ENCODE data around the gene RNPS1. TPM values are rescaled to one million over a fixed set of nuclear protein-coding genes. Genes with fewer than 3 reads are reported as not detected.
A peak's percentile ranks its signal among the peaks of the same experiment; 100 is the strongest.

Gene RNPS1, protein sequence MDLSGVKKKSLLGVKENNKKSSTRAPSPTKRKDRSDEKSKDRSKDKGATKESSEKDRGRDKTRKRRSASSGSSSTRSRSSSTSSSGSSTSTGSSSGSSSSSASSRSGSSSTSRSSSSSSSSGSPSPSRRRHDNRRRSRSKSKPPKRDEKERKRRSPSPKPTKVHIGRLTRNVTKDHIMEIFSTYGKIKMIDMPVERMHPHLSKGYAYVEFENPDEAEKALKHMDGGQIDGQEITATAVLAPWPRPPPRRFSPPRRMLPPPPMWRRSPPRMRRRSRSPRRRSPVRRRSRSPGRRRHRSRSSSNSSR
- polyA plus RNA-seq (ENCODE audit: insufficient read length in 12 of 12) = 100 to 1,000 TPM in 11 of 12 donors, not detected in 1; 151 to 206 (median 167) TPM
- long read RNA-seq, donor 1, transcript RNPS1-206 (2 exons, 2,223 nt) = minor isoform, 7 of 90 reads
- long read RNA-seq, donor 1, transcript RNPS1-202 (8 exons, 2,241 nt) = major isoform, 20 of 90 reads
- long read RNA-seq, donor 1, transcript RNPS1-220 (7 exons, 2,037 nt) = major isoform, 20 of 90 reads
- long read RNA-seq, donor 1, transcript RNPS1-221 (1 exons, 1,826 nt) = minor isoform, 6 of 90 reads
- long read RNA-seq, donor 1, partial matches to known transcripts = 20 of 90 reads
- long read RNA-seq, donor 1, other reads (novel, unspliced or antisense) = 0 of 90 reads
- long read RNA-seq, donor 2, transcript RNPS1-206 (2 exons, 2,223 nt) = minor isoform, 7 of 113 reads
- long read RNA-seq, donor 2, transcript RNPS1-220 (7 exons, 2,037 nt) = minor isoform, 14 of 113 reads
- long read RNA-seq, donor 2, transcript RNPS1-217 (7 exons, 1,514 nt) = minor isoform, 10 of 113 reads
- long read RNA-seq, donor 2, transcript RNPS1-202 (8 exons, 2,241 nt) = major isoform, 48 of 113 reads
- long read RNA-seq, donor 2, partial matches to known transcripts = 25 of 113 reads
- long read RNA-seq, donor 2, other reads (novel, unspliced or antisense) = 0 of 113 reads
- long read RNA-seq, donor 3, transcript RNPS1-221 (1 exons, 1,826 nt) = minor isoform, 5 of 55 reads
- long read RNA-seq, donor 3, transcript RNPS1-220 (7 exons, 2,037 nt) = minor isoform, 7 of 55 reads
- long read RNA-seq, donor 3, transcript RNPS1-202 (8 exons, 2,241 nt) = major isoform, 28 of 55 reads
- long read RNA-seq, donor 3, partial matches to known transcripts = 5 of 55 reads
- long read RNA-seq, donor 3, other reads (novel, unspliced or antisense) = 0 of 55 reads
- long read RNA-seq, donor 4, transcript RNPS1-202 (8 exons, 2,241 nt) = major isoform, 14 of 37 reads
- long read RNA-seq, donor 4, transcript RNPS1-217 (7 exons, 1,514 nt) = minor isoform, 8 of 37 reads
- long read RNA-seq, donor 4, transcript RNPS1-220 (7 exons, 2,037 nt) = minor isoform, 5 of 37 reads
- long read RNA-seq, donor 4, partial matches to known transcripts = 0 of 37 reads
- long read RNA-seq, donor 4, other reads (novel, unspliced or antisense) = 0 of 37 reads
- long read RNA-seq, donor 5, transcript RNPS1-217 (7 exons, 1,514 nt) = minor isoform, 8 of 143 reads
- long read RNA-seq, donor 5, transcript RNPS1-202 (8 exons, 2,241 nt) = major isoform, 61 of 143 reads
- long read RNA-seq, donor 5, transcript RNPS1-220 (7 exons, 2,037 nt) = minor isoform, 16 of 143 reads
- long read RNA-seq, donor 5, transcript RNPS1-221 (1 exons, 1,826 nt) = minor isoform, 17 of 143 reads
- long read RNA-seq, donor 5, partial matches to known transcripts = 28 of 143 reads
- long read RNA-seq, donor 5, other reads (novel, unspliced or antisense) = 0 of 143 reads
- long read RNA-seq, donor 6, transcript RNPS1-202 (8 exons, 2,241 nt) = major isoform, 10 of 28 reads
- long read RNA-seq, donor 6, partial matches to known transcripts = 0 of 28 reads
- long read RNA-seq, donor 6, other reads (novel, unspliced or antisense) = 0 of 28 reads
- long read RNA-seq, donor 7, transcript RNPS1-202 (8 exons, 2,241 nt) = major isoform, 18 of 53 reads
- long read RNA-seq, donor 7, transcript RNPS1-220 (7 exons, 2,037 nt) = minor isoform, 5 of 53 reads
- long read RNA-seq, donor 7, partial matches to known transcripts = 20 of 53 reads
- long read RNA-seq, donor 7, other reads (novel, unspliced or antisense) = 0 of 53 reads
- long read RNA-seq, donor 8, transcript RNPS1-221 (1 exons, 1,826 nt) = minor isoform, 6 of 102 reads
- long read RNA-seq, donor 8, transcript RNPS1-220 (7 exons, 2,037 nt) = minor isoform, 12 of 102 reads
- long read RNA-seq, donor 8, transcript RNPS1-217 (7 exons, 1,514 nt) = minor isoform, 12 of 102 reads
- long read RNA-seq, donor 8, transcript RNPS1-202 (8 exons, 2,241 nt) = major isoform, 41 of 102 reads
- long read RNA-seq, donor 8, partial matches to known transcripts = 21 of 102 reads
- long read RNA-seq, donor 8, other reads (novel, unspliced or antisense) = 0 of 102 reads
- long read RNA-seq, donor 9, transcript RNPS1-220 (7 exons, 2,037 nt) = minor isoform, 9 of 47 reads
- long read RNA-seq, donor 9, transcript RNPS1-202 (8 exons, 2,241 nt) = major isoform, 20 of 47 reads
- long read RNA-seq, donor 9, partial matches to known transcripts = 12 of 47 reads
- long read RNA-seq, donor 9, other reads (novel, unspliced or antisense) = 0 of 47 reads
- long read RNA-seq, donor 10, transcript RNPS1-220 (7 exons, 2,037 nt) = minor isoform, 5 of 95 reads
- long read RNA-seq, donor 10, transcript RNPS1-202 (8 exons, 2,241 nt) = major isoform, 44 of 95 reads
- long read RNA-seq, donor 10, transcript RNPS1-217 (7 exons, 1,514 nt) = minor isoform, 14 of 95 reads
- long read RNA-seq, donor 10, partial matches to known transcripts = 19 of 95 reads
- long read RNA-seq, donor 10, other reads (novel, unspliced or antisense) = 0 of 95 reads
- long read RNA-seq, donor 11, transcript RNPS1-217 (7 exons, 1,514 nt) = minor isoform, 11 of 143 reads
- long read RNA-seq, donor 11, transcript RNPS1-220 (7 exons, 2,037 nt) = minor isoform, 16 of 143 reads
- long read RNA-seq, donor 11, transcript RNPS1-219 (6 exons, 1,685 nt) = minor isoform, 5 of 143 reads
- long read RNA-seq, donor 11, transcript RNPS1-202 (8 exons, 2,241 nt) = major isoform, 45 of 143 reads
- long read RNA-seq, donor 11, partial matches to known transcripts = 56 of 143 reads
- long read RNA-seq, donor 11, other reads (novel, unspliced or antisense) = 0 of 143 reads

- DNase-seq = peak; percentile 99
These were observed at the start of gene RNPS1 for GRCh38 chr16:2267913-2268666. RNPS1 (minus strand) TSS chr16:2268126; CDS start chr16:2264643, 3,483 bp downstream.

DNA sequence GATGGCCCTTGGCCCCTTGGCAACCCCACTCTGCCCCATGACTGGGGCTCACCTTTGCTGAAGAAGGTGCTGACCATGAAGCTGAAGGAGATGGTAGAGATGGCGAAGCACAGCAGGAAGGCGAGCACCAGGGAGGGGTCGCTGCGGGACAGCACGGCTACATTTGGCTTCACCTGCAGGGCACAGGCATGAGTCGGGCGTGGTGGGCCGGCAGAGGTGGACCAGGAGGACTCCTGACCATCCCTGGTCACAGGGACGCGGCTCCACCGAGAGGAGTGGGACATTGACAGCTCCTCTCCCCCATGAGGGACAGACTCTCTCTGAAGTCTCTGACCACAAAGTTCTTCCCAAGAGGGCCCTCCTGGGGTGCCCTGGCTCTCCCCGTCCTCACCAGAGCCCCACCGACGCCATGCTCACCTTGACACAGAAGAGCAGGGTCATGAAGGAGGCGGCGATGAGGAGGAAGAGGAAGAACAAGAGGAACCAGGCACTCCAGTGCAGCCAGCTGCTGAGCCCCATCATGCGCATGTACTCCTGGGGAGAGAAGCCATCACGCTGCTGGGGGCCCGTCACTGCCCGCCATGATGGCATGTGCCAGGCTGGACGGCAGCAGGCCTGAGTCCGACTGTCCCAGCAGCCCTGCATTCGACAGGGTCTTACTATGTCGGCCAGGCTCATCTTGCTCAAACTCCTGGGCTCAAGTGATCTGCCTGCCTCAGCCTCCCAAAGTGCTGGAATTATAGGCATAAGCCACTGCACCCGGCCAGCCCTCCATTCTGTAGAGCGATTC is 49.5 kb upstream of the RNPS1 start:
- no peak for DNase-seq

DNA sequence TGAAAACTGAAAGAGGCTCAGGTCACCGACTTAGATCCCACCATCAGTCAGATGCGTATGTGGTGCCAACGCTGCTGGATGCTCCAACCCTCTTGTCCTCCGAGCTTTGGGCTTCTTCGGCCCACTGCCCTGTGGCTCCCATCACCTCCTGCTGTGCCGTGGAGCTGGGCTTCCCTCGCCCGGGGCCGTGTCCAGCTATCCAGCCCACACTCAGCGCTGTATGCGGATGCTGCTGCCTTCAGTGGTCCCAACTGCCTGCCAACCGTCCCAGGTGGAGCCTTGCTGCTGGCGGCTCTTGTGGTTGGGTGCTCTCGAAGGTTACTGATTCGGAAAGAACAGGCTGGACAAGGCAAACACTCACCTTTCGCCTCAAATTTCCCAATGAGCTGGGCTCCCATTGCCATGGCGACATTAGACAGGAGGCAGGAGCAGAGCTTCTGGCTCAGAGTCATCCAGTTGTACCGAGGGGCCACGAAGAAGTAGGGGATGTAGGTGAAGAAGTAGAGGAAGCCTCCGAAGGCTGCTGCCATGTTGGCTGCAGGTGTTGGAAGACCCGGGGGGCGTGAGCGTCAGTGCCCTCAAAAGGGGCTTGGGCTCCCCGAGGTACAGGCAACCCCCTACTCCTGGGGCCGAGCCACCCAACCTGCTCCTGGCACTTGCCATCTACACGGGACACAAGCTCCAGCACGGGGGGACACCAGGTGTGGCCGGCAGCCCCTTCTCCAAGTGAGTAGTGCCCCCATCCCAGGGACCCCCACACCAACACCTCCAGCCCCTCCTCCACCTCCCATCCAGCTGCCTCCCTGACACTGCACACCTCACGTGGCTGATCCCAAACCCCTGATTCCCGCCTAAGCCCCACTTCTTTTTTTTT is 40.4 kb upstream of the RNPS1 start:
- no peak for DNase-seq

GRCh38 chr16:2299915-2300192 is 31.9 kb upstream of the RNPS1 start:
- DNase-seq = no peak

DNA sequence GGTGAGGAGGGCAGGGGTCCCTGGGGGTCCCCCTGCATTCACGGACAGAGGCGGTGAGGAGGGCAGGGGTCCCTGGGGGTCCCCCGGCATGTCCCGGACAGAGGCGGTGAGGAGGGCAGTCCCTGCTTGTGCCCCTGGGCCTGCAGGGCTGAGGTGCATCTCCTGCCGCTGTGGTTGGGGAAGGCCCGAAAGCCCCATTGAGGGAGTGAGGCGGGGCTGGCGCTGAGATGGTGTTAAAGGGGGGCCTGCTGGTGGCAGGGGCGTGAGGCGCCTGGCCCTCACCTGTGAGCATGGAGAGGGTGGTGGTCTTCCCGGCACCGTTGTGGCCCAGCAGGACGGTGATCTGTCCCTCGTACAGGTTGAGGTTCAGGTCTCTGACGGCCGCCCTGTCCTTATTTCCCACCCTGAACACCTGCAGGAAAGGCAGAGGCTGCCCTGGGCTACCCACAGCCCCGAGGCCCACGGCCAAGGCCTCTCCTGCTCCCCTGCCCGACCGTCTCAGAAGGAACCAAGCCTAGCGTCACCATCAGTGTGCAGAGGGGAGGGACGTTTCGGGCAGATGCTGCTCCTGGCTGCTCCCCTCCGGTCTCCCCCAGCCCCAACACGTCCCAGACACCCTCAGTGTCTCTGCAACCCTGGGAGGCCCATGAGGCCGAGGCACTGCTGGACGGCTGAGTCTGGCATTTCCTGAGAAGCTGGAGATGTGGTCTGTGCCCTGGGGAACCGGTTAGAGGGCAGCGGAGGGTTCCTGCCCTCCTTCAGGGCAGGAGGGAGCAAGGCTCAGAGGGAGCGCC is 31.4 kb upstream of the RNPS1 start:
- no peak for DNase-seq

GRCh38 chr16:2298621-2299020 is 30.7 kb upstream of the RNPS1 start:
- no peak for DNase-seq

DNA sequence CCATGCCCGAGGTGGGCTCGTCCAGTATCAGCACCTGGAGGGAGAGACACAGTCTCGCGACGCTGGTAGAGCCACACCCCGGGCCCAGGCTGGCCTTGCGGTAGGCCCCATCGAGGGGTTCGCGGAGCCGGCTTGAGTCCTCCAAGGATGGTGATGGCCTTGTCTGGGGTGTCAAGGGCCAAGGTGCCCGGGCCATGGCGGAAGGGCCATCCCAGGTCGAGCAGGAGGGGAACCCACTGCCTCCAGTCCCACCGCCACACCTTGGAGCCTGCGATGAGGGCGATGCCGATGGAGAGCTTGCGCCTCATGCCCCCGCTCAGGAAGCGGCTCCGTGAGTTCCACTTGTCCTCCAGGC is 29.6 kb upstream of the RNPS1 start:
- DNase-seq = no peak

DNA sequence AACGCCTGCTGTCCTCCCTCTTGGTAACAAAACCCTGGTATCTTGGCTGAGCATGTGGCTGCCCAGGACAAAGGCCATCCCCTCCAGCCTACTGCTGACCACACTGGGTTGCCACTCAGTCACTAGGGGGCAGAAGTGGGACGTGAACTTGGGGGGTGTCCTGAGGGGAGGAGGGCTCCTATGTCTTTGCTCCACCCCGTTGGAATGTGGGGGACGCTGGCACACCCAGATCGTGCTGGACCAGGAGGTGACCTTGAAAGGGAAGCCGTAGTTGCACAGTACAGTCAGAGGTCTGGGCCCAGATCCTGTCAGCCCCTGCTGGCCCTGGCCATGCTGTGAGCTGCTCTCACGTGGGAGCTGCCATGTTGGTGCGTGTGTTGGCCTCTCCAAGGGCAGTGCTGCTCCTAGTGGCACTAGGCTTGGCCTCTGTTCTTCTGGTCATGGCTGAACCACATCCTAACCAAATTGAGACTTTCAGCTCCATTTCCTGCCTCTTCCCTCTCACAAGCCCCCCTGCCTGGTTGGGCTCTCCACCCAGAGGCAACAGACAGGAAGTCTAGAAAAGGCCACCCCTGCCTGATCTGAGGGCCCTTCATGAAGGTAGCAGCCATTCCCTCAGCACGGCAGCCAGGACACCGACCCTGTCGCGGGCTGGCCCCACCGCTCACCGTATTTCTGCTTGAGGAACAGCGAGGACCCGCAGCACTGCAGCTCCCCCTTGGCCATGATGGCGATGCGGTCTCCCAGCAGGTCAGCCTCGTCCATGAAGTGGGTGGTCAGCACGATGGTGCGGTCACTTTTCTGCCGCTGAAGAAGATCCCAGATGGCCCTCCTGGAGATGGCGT is 29.0 kb upstream of the RNPS1 start:
- no peak for DNase-seq

DNA sequence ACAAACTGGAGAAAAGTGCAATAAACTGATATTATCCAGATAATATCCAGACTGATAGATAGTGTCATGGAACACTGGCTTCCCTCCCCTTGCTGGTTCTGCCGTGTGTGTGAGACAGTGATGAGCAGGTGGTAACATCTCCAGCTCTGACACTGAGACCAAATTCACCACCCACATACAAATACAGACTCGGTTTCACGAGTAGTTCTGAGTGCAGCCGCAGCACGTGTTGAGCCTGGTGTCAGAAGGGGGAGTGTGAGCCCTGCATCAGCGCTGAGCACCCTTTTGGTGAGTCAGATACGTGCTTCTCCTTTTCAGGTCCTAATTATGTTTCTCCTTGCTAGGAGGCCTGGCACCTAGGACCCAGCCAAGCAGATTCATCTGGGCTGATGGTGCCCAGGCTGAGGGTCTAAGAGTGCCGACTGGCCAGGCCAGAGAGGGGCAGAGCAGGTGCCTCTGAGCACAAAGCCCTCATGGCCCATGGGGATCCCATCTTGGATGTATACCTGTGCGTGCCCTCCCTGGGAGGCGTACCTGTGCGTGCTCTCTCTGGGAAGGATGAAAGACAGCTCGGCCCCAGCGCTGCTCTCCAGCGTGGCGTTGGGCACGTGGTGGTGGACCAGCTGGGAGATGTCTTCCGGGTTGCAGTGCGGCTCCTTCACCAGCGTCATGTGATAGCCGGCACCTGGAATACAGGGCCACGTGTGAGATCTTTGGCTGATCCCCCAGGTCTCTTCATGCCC is 27.3 kb upstream of the RNPS1 start:
- DNase-seq = no peak

- no peak for DNase-seq
These were observed 24.3 kb upstream of the RNPS1 start for GRCh38 chr16:2292221-2292620.

GRCh38 chr16:2289282-2289681 is 21.4 kb upstream of the RNPS1 start:
- DNase-seq = no peak

DNA sequence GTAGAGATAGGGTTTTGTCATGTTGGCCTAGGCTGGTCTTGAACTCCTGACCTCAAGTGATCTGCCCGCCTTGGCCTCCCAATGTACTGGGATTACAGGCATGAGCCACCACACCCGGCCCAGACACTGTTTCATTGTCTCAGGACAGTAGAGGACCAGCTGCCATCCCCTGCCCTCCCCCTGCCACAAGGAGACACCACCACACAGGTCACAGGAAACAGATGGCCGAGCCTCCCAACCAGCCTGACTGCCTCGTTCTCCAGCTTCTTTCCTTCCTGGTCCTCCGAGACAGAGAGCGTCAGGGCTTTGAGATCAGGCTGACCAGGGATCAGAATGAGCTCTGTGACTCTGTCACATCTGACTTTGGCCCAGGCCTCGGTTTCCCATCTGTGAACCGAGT is 20.8 kb upstream of the RNPS1 start:
- no peak for DNase-seq
